GM04504 (cell line): ENCODE data around the gene SCAPER.
A peak's percentile ranks its signal among the peaks of the same experiment; 100 is the strongest.
"Not testable (repeated sequence)": the region's sequence is repeated elsewhere in the genome, so short reads cannot be mapped to it uniquely, and the experiment has no call there.

Source experiments
- DNase-seq: peaks from one replicate; pipeline ENCODE4 v3.0.0-alpha.2; 2012; ENCODE audit warnings: low read depth

The SCAPER gene

GRCh38 chr15:76850367-76850766, 54.8 kb downstream of the SCAPER start:
- not testable (repeated sequence) for DNase-seq

- no peak for DNase-seq
Measured at GRCh38 chr15:76846782-76847181, 58.4 kb downstream of the SCAPER start.

- no peak for DNase-seq
Measured at GRCh38 chr15:76844096-76844495, 61.0 kb downstream of the SCAPER start.

GRCh38 chr15:76843269-76843668, 61.9 kb downstream of the SCAPER start:
- no peak for DNase-seq

GRCh38 chr15:76840830-76841460, 64.2 kb downstream of the SCAPER start:
- DNase-seq, result peak; percentile 23

- no peak for DNase-seq
Measured at GRCh38 chr15:76839173-76839572, 66.0 kb downstream of the SCAPER start.

DNA sequence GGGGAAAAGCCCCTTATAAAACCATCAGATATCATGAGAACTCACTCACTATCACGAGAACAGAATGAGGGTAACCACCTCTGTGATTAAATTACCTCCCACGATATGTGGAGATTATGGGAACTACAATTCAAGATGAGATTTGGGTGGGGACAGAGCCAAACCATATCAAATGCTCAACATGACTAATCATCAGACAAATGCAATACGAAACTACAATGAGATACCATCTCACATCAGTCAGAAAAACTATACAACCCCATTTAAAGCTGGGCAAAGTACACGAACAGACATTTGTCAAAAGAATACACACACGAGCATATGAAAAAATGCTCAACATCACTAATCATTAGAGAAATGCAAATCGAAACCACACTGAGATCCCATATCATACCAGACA, 67.7 kb downstream of the SCAPER start:
- no peak for DNase-seq

GRCh38 chr15:76829939-76830338, 75.2 kb downstream of the SCAPER start:
- no peak for DNase-seq

GRCh38 chr15:76823890-76824289, 81.2 kb downstream of the SCAPER start:
- DNase-seq, result no peak

DNA sequence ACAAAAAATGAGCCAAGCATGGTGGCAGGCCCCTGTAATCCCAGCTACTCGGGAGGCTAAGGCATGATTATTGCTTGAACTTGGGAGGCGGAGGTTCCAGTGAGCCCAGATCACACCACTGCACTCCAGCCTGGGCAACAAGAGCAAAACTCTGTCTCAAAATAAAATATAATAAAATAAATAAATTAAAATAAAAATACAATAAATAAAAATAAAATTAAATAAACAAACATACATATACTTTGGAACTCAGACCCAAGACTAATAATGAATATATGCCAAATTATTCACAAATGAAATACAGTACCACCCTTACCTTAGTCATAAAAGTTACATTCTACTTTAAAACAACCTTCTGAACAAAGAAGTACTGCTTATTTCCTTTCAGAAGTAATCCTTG, 81.8 kb downstream of the SCAPER start:
- DNase-seq, result no peak

GRCh38 chr15:76818926-76819325, 86.2 kb downstream of the SCAPER start:
- not testable (repeated sequence) for DNase-seq

- no peak for DNase-seq
Measured at GRCh38 chr15:76815421-76815820, 89.7 kb downstream of the SCAPER start.

- no peak for DNase-seq
Measured at GRCh38 chr15:76812381-76812780, 92.8 kb downstream of the SCAPER start.

DNA sequence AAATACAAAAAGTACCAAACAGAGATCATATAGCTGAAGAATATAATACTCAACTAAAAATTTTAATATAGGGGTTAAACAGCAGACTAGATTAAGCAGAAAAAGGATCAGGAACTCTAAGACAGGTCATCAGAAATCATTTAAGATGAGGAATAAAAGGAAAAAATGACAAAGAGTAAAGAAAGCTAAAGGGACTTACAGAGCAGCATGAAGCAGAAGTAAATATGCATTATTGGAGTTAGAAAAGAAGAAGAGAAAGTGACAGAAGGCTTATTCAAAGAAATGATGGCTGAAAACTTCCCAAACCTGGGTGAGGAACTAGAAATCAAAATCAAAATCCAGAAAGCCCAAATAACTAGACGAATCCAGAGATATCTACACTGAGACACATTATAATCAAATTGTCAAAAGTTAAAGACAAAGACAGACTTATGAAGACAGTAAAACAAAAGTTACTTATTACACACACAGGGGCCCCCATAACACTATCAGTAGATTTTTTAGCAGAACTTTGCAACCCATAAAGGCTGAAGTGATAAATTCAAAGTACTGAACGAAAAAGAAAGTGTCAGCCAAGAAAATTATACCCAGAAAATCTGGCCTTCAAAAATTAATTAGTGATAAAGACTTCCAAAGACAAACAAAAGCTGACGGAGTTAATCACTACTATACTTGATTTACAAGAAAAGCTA, 95.6 kb downstream of the SCAPER start:
- no peak for DNase-seq

DNA sequence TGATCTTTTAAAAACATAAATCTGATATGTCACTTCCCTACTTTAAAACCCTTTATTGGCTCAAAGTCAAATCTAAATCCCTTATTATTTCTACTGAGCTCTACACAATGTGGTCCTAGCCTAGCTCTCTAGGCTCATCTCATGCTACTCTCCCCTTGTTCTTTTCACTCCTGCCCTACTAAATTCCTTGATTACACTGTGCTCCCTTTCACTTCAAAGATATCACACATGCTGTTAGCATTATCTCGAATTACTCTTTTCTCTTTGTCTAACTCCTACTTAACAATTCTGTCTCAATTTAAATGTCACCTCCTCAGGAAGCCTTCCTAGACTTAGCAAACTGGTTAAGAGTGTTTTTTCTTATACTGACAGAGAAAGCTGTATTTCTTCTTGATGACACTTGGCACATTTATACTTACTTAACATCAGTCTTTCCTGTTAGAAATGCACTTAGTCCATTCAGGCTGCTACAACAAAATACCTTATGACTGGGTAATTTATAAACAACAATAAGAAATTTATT, 102.0 kb downstream of the SCAPER start:
- no peak for DNase-seq

GRCh38 chr15:76802411-76802810, 102.7 kb downstream of the SCAPER start:
- no peak for DNase-seq

DNA sequence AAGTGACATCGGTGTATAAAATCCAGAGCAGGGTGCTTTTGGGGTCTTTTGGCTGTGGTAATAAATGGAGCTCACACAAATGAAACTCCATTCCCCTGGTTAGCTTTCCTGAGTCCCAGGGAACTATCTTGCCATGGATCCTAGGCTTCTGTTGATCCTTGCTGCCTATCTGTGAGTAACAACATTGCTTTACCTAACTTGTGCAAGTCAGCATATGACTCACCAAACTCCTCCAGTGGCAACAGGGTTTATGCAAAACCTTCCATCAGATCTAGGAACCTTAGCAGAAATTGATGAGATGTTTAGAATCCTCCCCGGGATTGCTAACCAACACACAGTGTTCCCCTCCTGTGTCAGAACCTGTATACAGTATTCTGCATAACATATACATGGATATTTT, 105.4 kb downstream of the SCAPER start:
- DNase-seq, result peak; percentile 19

GRCh38 chr15:76795217-76795616, 109.9 kb downstream of the SCAPER start:
- DNase-seq, result no peak

DNA sequence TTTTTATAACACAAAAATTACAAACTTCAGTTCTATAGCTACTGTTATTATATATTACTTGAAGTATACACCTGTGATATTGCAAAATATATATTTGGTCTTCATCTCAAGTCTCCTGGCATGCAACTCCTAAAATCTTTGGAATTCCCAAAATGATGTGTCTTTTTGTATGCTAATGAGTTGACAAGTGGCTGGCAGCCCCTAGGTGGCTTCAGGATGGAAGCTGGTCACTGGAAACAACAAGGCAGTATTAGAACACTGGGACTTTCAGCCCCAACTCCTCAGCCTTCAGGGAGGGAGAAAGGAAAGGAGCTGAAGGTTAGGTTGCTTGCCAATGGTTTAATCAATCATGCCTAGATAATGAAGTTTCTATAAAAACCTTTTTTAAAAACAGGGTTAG, 112.0 kb downstream of the SCAPER start:
- DNase-seq, result no peak

DNA sequence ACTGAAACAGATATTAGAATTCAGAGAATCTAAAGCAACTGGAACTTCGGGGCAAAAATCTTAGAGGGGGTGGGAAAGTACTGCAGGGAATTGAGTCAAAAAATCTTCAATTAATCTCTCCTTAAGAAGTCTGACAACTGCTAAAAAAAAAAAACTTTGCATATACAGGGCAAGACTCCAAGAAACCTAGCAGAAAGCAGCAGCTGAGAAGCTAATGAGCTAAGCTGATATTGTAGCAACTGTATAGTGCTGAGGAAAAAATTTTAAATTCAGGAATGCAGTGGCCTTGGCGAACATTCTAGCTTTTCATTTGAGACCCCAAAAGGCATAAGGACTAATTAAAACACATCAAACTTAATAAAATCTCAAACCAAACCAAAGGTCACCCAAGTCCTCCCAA, 113.6 kb downstream of the SCAPER start:
- no peak for DNase-seq

DNA sequence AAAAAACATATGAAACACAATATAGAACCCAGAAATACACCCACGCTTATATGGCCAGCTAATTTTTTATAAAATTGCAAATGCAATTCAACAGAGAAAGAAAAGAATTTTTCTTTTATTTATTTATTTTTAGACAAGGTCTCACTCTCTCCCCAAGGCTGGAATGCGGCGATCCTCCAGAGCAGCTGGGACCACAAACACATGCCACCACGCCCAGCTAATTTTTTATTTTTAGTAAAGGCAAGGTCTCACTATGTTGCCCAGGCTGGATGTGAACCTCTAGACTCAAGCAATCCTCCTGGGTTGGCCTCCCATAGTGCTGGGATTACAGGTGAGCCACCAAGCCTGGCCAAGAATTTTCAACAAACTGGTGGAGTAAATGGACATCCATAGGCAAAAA, 117.9 kb downstream of the SCAPER start:
- DNase-seq, result no peak

- no peak for DNase-seq
Measured at GRCh38 chr15:76776969-76777368, 128.2 kb downstream of the SCAPER start.

- DNase-seq, result no peak
Measured at GRCh38 chr15:76776480-76776879, 128.7 kb downstream of the SCAPER start.

DNA sequence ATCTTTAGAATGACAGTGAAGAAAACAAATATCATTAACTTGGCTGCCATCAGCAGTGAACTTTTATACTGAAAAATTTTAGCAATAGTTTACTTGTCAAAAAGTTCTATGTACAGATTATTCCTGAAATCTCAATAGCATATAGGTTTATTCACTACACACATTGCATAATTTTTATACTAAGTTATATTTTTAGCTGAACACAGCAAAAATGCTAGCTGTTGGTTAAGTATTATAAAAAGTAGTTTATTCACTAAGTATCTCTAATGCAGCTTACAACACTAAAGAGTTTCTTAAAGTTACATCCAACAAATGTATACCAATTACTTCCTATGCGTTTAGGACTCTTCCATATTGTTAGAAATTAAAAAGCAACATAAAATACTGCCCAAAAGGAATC, 131.9 kb downstream of the SCAPER start:
- no peak for DNase-seq
